GM23338 (cell line): Measurements from ENCODE around the gene TMEM145.

Experiments used
- CREB1 ChIP-seq: fragments of 250-450 bp; sonication (Bioruptor Pico); IDR thresholded peaks from 2 replicates; pipeline ENCODE4 v1.5.0; 2020; ENCODE audit warnings: low read depth, mild to moderate bottlenecking, moderate library complexity
- EZH2phosphoT487 ChIP-seq: fragments of 200-600 bp; sonication (generic); IDR thresholded peaks from one replicate; pipeline ENCODE4 v1.8.1; 2018; ENCODE audit warnings: antibody characterized with exemption; ENCODE audit not compliant: unreplicated experiment
- POLR2AphosphoS5 ChIP-seq: IDR thresholded peaks from 2 replicates; pipeline ENCODE4 v1.6.1; 2016; ENCODE audit warnings: antibody characterized with exemption, low read depth
- REST ChIP-seq: IDR thresholded peaks from one replicate; pipeline ENCODE4 v1.6.1; 2018; ENCODE audit warnings: antibody characterized with exemption; ENCODE audit not compliant: unreplicated experiment
- ZNF114 ChIP-seq: fragments of 250-450 bp; sonication (Bioruptor Pico); IDR thresholded peaks from 2 replicates; pipeline ENCODE4 v1.5.0; 2020; ENCODE audit warnings: mild to moderate bottlenecking, moderate library complexity
- TF ChIP-seq, protein P1 (sequence below): IDR thresholded peaks from 2 replicates; pipeline ENCODE4 v1.6.1; 2016; ENCODE audit warnings: antibody characterized with exemption
- TF ChIP-seq, protein P2 (sequence below), 2 experiments: fragments of 200-600 bp in 1 of 2; sonication (generic) in 1 of 2; conservative IDR thresholded peaks; 2 replicates each; pipeline versions ENCODE4 v1.5.1 to v1.6.1; 2016 to 2017; ENCODE audit warnings: antibody characterized with exemption in 2 of 2, low read depth in 2 of 2, mild to moderate bottlenecking in 2 of 2, moderate library complexity in 1 of 2

DNA sequence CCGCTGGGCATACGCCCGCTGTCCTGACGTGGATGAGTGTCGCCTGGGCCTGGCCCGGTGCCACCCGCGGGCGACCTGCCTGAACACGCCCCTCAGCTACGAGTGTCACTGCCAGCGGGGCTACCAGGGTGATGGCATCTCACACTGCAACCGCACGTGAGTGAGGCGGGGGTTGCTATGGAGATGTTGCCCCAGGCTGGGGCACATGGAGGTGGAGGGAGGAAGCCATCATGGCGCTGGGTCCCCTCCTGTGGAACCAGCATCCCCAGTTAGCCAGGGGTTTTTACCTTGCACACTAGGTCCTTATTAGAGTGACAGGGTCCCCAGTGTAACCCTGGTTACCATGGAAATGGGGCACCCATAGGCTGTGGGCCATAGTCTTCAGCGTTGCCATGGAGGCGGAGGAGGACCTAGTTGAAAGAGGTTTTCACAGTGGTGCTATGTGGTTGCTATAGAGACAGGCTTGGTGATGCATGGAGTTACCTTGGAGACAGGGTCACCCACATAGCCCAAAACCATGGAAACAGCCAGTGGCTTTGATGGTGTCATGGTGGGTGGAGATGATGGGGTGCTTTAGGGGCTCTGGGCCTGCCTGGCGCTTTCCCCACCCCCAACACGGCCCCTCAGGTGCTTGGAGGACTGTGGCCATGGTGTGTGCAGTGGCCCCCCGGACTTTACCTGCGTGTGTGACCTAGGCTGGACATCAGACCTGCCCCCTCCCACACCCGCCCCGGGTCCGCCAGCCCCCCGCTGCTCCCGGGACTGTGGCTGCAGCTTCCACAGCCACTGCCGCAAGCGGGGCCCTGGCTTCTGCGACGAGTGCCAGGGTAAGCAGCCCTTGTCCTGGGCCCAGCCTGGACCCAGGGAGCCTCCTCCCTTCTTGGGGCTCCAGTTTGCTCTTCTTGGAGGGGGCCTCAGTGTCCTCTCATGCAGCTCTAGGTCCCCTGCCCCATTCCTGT, 39.5 kb downstream of the TMEM145 start:
- TF ChIP-seq REST (no peak), POLR2AphosphoS5 (no peak), CREB1 (CRISPR knock-in tag) (no peak), ZNF114 (CRISPR knock-in tag) (no peak), EZH2phosphoT487 (no peak)
- TF ChIP-seq, protein P1, sequence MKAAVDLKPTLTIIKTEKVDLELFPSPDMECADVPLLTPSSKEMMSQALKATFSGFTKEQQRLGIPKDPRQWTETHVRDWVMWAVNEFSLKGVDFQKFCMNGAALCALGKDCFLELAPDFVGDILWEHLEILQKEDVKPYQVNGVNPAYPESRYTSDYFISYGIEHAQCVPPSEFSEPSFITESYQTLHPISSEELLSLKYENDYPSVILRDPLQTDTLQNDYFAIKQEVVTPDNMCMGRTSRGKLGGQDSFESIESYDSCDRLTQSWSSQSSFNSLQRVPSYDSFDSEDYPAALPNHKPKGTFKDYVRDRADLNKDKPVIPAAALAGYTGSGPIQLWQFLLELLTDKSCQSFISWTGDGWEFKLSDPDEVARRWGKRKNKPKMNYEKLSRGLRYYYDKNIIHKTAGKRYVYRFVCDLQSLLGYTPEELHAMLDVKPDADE, result no peak
- TF ChIP-seq, protein P2, sequence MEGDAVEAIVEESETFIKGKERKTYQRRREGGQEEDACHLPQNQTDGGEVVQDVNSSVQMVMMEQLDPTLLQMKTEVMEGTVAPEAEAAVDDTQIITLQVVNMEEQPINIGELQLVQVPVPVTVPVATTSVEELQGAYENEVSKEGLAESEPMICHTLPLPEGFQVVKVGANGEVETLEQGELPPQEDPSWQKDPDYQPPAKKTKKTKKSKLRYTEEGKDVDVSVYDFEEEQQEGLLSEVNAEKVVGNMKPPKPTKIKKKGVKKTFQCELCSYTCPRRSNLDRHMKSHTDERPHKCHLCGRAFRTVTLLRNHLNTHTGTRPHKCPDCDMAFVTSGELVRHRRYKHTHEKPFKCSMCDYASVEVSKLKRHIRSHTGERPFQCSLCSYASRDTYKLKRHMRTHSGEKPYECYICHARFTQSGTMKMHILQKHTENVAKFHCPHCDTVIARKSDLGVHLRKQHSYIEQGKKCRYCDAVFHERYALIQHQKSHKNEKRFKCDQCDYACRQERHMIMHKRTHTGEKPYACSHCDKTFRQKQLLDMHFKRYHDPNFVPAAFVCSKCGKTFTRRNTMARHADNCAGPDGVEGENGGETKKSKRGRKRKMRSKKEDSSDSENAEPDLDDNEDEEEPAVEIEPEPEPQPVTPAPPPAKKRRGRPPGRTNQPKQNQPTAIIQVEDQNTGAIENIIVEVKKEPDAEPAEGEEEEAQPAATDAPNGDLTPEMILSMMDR (conservative IDR thresholded peaks at IDR 0.05; ENCODE audit: low read depth in 2 of 2), result no peak
